ENCODE data around the gene LRP5.

Gene LRP5

DNA sequence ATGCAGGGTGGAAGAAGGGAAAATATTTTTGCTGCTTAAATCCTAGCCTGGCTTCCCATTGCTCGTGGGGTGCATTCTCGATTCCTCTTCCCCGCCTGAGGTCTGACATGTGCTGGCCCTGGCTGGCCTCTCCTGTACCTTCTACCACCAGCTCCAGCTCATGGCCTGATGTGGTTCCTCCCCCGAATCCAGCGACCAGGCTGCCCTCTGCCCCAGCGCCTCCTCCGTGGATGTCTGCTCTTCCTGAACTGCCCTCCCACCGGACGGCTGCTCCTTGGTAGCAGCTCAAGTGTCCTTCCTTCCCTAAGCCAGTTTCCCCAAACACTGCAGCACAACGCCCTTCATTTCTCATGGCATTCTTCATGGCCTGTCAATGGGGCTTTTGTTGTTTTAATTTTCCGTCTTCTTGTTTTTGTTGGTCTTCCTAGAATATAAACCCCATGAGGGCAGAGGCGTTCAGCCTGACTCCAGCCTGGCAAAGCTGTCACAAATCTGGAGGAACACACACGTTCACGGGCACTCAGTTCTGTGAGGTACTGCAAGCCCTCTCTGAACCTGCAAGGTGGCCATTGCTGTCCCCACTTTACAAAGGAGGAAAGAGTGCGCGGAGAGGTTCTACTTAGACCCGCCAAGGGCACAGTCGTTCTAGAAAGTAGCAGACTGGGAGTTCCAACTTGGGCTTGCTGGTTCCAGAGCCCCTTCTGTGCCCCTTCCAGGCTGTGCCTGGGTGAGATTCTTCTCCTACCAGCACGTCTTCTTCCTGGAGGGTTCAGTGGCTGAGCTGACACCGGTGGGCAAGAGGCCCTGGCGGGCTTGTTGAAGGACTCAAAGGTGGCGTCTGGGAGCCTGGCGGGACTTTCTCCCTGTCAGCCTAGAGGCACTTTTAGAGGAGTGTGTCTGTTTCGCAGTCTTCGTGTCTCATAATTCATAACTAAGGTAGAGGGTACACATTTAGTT lies 953 bp upstream of the LRP5 start:
- no peak for DNase-seq

DNA sequence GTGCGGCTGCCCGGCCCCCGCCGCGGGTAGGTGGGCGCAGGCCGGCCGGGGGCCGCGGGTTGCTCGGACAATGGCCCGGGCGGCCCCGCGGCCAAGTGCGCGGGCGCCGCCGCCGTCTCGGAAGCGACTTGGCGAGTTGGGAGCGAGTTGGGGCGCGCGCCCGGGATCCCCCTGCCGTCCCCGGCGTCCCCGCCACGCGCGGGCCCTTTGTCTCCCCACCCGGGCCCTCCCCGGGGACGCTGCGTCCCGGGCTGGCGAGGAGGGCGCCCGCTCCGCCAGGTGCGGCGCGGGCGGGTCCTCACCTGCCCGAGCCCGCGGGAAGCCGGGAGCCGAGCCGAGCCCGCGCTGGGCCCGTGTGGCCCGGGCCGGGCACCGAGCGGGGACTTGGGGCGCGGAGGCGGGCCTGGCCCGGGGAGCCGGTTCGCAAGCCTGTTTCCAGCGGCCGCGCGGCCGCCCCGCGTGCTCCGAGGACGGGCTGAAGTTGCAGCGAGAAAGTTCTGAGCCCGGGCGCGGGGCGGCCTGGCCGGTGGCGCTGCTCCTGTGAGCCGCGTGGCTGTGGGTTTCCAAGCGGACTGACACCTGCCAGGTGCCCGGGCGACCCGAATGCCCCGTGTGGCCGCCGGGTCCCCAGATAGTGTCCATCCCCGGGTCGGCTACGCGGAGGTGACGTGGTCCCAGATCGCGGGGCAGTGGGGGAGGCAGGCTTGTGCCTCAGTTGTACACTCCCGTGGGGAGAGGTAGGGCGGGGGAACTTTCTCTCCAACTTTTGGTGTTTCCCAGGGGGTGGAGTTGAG lies 586 bp downstream of the LRP5 start:
- DNase-seq = no peak

DNA sequence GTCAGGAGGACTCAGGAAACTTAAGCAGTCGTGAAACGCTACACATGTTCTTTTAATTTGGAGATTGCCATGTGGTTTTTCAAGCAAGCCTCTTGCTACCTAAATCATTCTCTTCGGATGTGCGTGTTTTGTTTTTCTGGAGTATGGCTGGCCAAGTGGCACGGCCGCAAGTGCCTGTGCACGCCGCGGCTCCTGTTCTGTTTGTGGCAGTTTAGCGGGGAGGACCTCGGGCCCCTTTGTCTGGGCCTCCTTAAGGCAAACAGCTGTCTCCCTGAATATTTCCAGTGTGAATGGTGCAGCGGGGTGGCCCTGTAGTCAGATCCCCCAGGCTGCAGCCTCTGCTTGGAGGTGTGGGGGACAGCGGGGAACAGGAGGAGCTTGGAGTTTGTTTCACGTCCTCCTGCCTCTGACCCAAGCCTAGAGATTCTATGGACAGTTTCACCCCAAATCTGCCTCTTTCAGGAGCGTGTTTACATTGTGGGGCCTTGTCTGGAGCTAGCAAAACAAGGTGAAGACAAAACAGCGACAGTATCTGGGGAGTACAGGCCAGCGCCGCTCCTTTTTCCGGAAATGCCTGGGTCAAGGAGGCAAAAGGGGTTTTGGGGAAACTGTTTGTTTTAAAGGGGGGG lies 1.3 kb downstream of the LRP5 start:
- peak; percentile 34 for DNase-seq

DNA sequence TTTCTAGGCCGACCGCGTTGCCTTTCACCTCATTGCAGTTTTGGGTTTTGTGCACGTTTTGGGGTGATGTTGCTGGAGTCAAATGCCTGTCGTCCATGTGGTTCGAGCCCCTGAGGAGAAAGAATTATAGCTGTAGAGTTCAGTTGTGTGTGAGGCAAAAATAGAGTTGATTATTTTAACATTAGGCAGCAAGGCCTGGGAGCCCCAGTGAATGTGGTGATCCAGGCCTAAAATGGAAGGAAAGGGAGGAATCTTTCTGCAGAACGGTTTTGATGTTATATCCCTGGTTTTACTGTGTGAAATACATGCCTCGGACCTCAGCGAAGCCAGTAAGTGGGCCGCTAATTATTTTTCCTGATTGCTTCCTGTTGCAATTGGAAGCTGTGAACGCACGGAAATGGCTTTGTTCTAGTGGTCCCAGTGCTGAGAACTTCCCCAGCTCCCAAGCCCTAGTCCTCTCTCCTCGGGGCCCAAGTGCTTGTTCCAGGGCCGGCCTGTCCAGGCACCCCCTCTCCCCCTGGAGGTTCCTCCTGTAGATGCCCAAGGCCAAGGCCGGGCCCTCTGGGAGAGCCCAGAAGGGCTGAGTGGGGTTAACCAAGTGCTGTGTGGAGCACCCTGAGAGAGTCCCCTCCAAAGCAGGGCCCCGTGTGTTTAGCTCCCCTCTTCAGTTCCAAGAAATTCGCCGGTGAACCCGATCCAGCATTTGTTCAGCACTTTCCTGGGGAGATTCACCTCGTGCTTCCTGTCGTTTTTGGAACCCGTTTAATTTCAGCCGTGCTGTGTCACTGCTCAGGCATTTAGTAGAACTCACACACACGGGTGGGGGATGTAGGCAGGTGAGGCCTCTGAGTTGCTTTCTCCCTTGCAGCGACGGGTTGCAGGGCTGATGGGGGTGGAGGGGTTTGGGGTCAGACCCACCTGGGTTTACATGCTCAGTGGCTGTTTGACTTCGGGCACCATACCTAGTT lies 2.1 kb downstream of the LRP5 start:
- DNase-seq = no peak

DNA sequence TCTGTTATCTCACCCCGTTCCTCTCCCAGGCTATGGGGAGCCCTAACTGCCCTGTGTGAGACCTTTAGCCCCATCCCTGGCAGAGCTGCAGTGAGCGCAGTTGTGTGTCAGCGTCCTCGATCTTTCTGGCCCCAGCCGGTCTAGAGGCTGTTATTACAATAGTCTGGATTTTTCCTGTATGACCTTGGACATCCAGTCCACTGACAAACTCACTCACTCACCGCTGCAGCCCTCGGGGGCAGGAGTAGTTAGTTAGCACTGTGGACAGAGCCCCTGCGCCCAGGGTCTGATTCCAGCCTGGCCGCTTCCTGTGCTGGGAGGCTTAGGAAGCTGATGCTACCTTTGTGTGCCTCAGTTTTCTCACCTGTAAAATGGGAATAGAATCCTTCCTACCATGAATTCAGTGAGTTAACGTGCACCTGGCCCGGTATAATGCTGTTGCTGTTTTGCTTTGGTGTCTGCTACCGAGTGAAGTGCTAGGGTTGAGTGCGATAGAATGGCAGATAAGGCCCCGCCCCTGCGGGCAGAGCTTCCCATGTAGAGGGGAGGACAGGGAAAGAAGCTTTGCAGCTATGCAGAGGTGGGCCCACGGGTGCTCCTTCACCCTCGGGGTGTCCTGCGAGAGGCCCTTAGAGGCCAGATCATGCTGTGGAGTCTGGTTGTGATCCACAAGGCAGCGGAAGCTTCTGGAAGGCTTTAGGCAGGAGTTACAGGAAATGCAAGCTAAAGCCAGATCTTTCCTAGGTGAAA lies 3.0 kb downstream of the LRP5 start:
- no peak for DNase-seq

DNA sequence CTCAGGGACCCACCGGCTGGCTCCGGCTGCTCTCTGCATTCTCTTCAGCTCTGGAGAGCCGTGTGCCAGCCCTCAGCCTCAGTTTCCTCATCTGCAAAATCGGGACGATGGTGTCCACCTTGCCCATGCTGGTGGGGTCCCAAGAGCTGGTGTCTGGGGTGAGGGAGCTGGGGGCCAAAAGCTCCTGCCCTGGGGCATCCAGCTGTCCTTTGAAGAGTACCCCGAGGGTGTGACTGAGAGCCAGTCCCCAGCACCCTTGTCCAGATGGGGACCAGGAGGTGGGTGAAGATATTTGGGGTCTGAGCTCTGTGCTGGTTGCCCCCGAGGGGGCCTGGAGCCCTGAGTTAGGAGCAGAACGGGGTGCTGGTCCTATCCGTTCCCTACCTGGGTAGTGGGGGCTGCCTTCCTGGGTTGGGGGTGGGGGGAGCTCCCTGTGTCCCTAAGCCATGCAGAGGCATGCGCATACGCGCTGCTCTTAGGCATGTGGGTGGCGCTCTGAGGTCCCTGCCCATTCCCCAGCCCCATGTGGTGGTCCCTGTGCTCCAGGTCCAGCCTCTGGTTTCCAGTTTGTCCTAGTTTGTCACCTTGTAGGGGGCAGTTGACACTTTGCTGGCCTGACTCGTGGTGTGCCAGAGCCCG lies 4.9 kb downstream of the LRP5 start:
- no peak for DNase-seq

DNA sequence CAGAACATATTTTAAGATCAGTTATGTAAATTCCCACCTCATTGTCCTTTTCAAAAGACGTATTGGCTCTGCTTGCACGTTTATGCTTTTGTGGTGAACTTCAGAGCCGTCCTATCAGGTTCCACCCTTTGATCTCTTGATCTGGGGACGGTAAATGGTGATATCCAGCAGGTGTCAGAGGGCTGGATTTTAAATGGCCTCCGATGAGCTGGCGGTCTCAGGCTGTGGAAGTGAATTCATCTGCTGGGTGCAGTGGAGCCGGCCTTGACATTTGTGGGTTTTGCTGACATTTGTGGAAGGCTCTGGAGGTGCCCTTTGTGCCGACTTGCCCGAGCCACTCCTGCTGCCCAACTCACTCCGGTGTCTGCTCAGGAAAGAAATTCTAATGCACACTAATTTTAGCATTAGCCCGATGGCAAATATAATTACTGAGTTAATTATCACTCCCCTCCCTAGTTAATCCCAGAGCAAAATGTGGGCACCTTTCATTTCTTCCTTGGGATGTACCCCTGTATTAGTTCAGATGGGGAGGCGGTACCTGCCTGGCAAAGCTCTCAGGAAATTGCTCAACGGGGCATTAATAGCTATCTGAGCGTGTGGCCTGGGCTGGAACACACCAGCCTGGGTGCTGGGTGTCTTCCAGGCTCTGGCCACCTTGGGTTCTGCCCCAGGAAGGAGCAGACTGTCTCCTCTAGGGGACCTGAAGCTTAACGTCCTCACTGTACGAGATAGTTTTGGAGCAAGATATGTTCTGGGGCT lies 9.1 kb downstream of the LRP5 start:
- DNase-seq = no peak

DNA sequence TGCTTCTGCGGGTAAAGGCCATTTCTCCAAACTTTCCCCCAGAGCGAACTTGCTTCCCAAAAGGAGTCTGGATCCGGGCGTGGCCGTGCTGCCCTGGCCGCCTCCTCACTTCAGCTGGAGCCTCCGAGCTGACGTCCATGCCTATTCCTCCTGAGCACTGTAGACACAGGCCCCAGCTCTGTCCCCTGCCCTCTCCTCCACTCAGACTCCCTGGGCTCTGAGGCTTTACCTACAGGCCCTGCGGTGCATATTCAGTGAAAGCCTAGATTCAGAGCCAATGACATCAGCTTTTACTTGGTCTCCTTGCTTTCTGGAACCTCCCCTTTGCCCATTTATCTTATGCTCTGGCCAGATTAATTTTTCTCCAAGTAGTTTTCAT lies 9.7 kb downstream of the LRP5 start:
- no peak for DNase-seq

DNA sequence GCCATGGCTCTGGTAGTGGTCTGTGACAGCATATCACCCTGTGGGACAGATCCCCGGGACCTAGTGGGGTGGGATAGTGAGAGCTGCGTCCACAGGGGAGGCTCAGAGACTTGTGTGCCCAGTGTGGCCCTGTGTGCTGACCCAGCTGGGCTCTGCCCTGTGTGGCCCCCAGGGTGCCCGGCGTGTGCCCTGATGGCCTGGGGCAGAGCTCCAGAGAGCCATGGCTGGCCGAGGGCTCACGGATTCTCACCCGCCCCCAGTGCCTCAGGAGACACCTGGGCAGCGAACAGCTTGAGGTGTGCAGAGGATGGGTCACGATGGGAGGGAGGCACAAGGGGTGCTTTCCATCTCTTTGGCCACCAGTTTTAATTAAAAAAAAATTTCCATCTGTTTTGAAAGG lies 11.8 kb downstream of the LRP5 start:
- no peak for DNase-seq

DNA sequence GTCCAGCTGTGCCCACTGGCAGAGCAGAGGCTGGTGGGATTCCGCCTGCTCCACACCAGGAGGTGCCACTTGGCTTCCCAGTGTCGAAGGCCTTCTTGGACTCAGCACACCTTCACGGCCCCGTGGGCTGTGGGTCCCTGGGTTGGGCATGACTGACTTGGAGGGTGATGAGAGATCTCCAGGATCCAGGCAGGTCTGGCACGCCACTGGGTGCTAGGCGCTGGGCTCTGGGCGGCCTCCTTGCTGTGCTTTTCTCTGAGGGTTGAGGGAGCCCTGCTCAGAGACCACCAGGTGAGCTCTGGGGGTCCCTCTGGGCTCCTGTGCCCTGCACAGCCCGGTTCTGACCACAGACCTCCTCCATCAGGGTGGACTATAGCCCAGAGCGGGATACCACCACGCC lies 12.3 kb downstream of the LRP5 start:
- no peak for DNase-seq

DNA sequence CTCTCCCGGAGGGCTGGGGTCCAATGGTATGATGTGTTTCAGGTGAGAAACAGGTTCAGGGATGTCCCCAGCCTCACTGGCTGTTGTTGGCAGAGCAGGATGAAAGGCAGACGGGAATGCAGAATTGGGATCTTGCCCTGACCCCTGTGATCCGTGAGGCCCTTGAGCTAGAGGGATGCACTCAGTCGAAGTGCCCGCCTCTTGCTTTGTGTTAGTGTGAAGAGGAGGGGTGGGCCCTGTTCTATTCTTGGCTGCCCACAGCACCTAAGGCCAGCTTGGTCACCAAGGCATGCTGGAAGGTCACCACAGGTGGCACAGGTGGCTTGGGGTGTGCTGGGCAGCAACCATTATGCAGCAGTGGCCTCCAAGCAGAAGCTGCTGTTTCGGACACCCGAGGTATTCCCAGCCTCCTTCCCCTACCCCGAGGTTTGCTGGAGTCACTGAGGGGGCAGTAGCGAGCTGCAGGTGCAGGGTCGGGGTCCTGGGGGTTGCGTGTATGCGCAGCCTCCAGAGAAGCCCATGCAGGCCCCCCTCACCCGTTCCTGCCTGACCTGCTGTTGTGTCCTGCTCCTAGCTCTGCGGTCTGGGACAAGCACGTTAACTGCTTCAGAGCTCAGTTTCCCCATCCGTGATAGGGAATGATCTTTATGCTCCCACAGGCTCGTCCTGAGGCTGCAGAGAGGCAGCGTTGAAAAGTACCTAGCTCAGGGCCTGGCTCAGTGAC lies 13.0 kb downstream of the LRP5 start:
- no peak for DNase-seq

DNA sequence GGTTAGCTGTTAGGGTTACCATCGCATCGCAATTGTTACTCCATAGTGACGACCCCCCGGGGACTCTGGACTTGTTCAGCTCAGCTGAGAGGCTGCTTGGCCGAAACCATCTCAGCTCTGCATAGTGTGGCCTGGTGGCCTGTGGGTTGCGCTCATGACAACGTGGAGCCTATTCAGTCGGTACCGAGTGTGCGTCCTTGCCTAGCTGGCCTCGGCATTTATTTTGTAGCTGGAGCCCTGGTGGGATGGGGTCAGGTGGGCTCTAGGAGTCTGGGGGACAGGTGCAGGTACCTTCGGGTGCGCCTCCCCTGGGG lies 13.5 kb downstream of the LRP5 start:
- DNase-seq = no peak

DNA sequence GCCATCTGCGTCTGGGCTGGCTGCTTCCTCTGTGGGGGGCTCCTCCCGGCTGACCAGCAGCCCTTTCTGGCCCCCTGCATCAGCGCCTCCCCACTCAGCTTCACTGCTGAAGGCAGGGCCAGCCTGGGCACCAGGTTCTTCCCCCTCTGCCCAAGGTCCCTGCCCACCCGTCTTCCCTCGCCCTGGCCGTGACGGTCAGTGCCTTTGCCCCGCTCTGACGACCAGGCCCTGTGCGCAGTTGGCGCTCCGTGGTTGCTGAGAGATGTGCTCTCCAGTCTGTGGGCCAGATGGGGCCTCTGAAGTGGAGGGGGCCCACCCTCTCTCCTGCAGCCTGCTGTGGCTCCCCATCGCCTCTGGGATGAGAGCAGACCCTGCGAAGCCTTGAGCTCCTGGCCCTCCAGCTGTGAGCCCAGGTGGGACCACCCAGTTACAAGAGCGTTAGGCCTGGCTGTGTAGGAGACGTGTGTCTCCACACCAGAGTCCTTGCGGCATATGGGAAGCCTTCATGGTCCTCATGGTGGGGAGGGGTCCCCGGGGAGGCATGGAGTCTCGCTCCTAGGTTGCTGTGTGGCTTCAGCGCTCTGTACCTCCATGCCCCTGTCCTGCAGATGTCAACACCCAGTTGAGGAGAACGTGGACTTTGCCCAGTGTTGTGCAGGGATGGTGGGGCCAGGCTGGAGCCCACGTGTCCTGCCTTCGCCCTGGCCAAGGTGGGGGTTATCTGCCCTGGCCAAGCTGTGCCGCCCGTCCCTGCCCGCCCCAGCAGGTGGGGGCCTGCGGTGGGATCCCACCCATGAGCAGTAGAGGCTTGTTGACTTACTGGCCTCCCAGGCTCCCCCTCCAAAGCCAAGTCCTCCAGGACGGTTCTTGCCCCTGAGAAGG lies 14.2 kb downstream of the LRP5 start:
- DNase-seq = no peak

DNA sequence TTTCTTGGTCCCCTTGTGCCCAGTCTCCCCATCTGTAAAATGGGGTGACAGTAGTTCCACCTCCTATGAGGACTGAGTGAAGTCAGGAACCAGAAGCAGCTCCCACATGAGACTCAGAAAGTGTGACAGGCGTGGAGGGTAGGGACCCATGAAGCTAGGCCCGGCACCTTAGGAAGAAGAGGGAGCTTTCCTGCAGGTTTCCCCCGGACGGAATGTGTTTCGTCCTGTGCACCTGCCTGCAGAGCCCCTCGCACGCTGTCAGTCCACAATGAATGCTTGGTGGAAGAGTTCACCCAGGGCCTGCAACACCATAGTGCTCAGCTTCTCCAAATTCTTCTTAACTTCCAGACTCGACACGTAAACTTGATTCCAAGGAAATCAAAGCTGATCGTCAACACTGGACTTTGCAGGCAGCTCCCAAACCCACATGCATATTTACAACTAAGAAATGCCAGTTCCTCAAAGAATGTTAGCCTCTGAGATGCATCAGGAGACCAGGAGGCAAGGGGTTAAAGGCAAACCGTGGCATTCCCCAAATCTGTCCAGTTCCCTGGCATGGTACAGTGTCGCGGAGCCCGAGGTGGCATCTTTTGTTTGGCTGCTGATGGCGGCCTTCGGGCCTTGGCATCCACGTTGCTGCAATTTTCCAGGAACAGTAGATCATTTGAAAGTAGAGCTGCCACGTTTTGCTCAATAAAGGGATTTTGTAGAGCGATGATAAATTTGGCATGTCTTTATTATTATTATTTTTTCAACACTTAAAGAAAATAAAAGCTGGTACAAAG lies 15.4 kb downstream of the LRP5 start:
- no peak for DNase-seq

DNA sequence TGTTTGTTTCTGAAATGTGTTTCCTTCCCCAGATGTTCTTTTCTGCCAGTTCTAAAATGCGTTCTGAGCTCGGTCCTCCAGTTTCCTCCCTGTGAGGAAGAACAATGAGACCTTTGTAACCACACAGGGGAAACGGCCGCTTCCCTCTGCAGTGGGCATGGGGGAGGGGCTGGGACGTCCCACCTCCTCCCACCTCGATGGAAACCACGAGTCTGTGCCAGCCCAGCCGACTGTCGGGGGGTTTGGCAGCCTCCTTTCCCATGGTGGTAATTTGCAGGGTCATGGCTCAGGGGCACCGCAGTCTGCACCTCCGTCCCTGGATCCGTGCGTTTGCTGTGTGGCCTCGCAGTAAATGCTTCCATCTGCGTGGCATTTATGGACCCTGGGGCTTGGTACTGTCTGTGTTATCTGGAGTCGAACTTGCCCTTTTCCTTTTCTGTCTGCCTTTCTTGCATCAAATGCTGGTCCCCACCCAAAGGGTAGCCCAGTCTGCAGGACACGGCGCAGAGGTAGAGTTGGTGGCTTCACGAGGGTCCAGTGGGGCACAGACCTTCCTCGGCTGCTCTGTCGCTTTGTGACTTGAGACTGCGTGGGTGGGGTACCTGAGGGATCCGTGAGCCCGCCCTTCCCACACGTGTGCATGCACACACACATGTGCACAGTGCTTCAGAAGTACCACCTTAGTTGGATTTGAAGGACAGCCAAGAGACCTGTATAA lies 16.1 kb downstream of the LRP5 start:
- no peak for DNase-seq

DNA sequence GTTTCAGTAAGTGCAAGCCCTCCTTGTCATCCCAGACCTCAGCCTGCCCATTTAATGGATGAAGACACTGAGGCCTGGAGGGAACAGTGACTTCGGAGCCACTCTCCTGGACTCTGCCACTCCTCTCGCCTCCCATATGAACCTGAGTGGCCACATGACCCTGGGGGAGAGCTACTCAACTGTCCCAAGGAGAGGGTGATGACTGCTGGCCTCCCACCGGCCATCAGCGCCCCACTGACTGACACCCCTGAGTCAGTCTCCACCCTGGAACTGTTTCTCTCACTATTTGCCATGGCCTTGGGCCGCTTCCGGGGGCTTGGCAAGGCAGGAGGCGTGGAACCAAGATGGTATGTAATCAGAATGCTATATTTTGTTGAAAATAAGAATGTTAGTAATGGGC lies 17.1 kb downstream of the LRP5 start:
- no peak for DNase-seq

DNA sequence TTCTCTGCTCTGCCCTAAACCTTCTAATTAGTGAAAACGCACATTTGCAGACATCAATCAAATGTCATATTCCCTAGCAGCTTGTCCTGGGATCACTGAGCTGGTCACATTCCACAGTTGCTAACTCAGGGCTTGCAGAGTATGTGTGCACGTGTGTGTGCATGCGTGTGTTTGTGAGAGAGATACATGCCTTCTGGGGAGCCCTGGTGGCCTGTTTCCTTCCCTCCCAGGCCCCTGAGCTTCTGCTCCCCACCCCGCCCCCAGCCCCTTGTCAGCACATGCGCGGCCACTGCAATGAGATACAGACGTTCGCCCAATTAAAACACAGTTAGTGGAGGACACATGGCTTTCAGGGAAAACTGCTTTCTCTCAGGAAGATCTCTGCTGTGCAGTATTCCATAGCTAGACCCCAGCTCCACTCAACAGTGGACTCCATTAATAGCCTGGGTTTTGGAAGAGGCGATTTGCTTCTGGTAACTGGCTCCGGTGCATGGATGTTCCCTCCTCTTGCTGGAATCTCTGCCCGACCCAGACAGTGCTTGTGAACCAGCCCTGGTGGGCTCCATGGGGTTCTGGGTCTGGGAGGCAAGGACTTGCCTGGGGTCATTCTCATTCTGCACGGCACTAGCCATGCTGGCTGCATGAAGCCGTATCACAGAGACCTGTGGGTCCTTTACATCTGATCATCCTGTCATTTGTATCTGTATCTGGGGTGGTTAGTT lies 17.7 kb downstream of the LRP5 start:
- DNase-seq = no peak

All from DMS 273 treated with DMSO at 0.1 percent for 48 hours (cell line).